ENCODE data around the gene CLDN19.

The CLDN19 gene

GRCh38 chr1:42692461-42692860, 47.6 kb downstream of the CLDN19 start:
- TF ChIP-seq TOX (CRISPR knock-in tag; IDR thresholded peaks at IDR 0.05; ENCODE audit: borderline replicate concordance) (no peak), CSDC2 (CRISPR knock-in tag; IDR thresholded peaks at IDR 0.05) (no peak), ESRRG (CRISPR knock-in tag; IDR thresholded peaks at IDR 0.05) (no peak), ZFP3 (CRISPR knock-in tag; IDR thresholded peaks at IDR 0.05) (no peak), BACH2 (CRISPR knock-in tag; IDR thresholded peaks at IDR 0.05; ENCODE audit: borderline replicate concordance) (no peak), ZNF8 (CRISPR knock-in tag; IDR thresholded peaks at IDR 0.05) (no peak), ARNTL (CRISPR knock-in tag; IDR thresholded peaks at IDR 0.05; ENCODE audit: borderline replicate concordance, low read depth) (no peak), TSHZ2 (CRISPR knock-in tag; IDR thresholded peaks at IDR 0.05) (no peak)

GRCh38 chr1:42691157-42691498, 48.9 kb downstream of the CLDN19 start:
- TF ChIP-seq GLIS3 (CRISPR knock-in tag; IDR thresholded peaks at IDR 0.05) (no peak), TSHZ2 (CRISPR knock-in tag; IDR thresholded peaks at IDR 0.05) (no peak), CSDC2 (CRISPR knock-in tag; IDR thresholded peaks at IDR 0.05) (no peak), ZNF565 (CRISPR knock-in tag; conservative IDR thresholded peaks at IDR 0.05; ENCODE audit: low read depth) (no peak), TCF4 (CRISPR knock-in tag; IDR thresholded peaks at IDR 0.05; ENCODE audit: borderline replicate concordance) (no peak), BACH2 (CRISPR knock-in tag; IDR thresholded peaks at IDR 0.05; ENCODE audit: borderline replicate concordance) (no peak)
- TF ChIP-seq, protein P1, sequence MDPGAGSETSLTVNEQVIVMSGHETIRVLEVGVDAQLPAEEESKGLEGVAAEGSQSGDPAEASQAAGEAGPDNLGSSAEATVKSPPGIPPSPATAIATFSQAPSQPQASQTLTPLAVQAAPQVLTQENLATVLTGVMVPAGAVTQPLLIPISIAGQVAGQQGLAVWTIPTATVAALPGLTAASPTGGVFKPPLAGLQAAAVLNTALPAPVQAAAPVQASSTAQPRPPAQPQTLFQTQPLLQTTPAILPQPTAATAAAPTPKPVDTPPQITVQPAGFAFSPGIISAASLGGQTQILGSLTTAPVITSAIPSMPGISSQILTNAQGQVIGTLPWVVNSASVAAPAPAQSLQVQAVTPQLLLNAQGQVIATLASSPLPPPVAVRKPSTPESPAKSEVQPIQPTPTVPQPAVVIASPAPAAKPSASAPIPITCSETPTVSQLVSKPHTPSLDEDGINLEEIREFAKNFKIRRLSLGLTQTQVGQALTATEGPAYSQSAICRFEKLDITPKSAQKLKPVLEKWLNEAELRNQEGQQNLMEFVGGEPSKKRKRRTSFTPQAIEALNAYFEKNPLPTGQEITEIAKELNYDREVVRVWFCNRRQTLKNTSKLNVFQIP (CRISPR knock-in tag; IDR thresholded peaks at IDR 0.05; ENCODE audit: borderline replicate concordance, low read depth) = no peak
- ATAC-seq = no peak

More at GRCh38 chr1:42692461-42692860, 47.6 kb downstream of the CLDN19 start:
- ATAC-seq = no peak

DNA sequence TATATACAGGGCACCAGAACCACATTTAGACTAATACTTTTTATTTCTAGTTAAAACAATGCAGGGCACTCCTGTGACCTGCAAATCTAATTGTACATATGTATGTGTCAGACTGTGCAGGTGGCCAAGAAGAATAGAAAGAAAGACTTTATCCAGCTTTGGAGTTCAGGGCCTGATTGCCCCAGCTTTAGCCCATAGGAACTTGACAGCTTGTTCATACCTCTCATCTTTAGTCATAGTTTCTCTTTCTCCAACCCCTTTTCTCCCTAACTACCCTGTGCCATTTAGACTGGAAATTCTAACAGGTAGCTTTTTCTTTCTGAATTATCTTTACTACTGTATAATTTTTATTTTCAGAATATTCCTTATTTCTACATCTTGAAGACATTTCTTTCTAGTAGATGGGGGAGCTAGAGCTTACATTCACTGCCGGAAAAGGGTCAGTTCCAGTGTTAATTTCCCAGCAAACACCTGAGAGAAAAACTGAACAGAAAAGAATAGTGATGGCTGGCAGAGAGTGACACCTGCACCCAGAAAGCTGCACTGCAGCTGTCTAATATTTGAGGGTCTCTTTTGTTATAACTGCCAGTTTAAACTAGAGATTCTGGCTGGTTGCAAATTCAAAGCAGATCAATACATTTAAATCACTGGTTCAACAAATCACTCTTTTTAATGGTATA, 49.4 kb downstream of the CLDN19 start:
- no peak for TF ChIP-seq ZC3H10 (CRISPR knock-in tag; IDR thresholded peaks at IDR 0.05)
- TF ChIP-seq CREB5 (CRISPR knock-in tag; IDR thresholded peaks at IDR 0.05; ENCODE audit: low read depth) = no peak
- no peak for TF ChIP-seq BACH2 (CRISPR knock-in tag; IDR thresholded peaks at IDR 0.05; ENCODE audit: borderline replicate concordance)
- TF ChIP-seq RARB (CRISPR knock-in tag; IDR thresholded peaks at IDR 0.05) = no peak
- TF ChIP-seq SNAI2 (CRISPR knock-in tag; IDR thresholded peaks at IDR 0.05) = no peak
- no peak for TF ChIP-seq ARNTL (CRISPR knock-in tag; IDR thresholded peaks at IDR 0.05; ENCODE audit: borderline replicate concordance, low read depth)
- TF ChIP-seq, protein P2, sequence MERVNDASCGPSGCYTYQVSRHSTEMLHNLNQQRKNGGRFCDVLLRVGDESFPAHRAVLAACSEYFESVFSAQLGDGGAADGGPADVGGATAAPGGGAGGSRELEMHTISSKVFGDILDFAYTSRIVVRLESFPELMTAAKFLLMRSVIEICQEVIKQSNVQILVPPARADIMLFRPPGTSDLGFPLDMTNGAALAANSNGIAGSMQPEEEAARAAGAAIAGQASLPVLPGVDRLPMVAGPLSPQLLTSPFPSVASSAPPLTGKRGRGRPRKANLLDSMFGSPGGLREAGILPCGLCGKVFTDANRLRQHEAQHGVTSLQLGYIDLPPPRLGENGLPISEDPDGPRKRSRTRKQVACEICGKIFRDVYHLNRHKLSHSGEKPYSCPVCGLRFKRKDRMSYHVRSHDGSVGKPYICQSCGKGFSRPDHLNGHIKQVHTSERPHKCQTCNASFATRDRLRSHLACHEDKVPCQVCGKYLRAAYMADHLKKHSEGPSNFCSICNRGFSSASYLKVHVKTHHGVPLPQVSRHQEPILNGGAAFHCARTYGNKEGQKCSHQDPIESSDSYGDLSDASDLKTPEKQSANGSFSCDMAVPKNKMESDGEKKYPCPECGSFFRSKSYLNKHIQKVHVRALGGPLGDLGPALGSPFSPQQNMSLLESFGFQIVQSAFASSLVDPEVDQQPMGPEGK (CRISPR knock-in tag; IDR thresholded peaks at IDR 0.05; ENCODE audit: borderline replicate concordance) = no peak
- TF ChIP-seq ZNF70 (CRISPR knock-in tag; IDR thresholded peaks at IDR 0.05) = no peak
- TF ChIP-seq ZNF8 (CRISPR knock-in tag; IDR thresholded peaks at IDR 0.05) = no peak
- TF ChIP-seq TSHZ2 (CRISPR knock-in tag; IDR thresholded peaks at IDR 0.05) = no peak
- no peak for TF ChIP-seq PPARA (CRISPR knock-in tag; IDR thresholded peaks at IDR 0.05; ENCODE audit: borderline replicate concordance)
- no peak for TF ChIP-seq OSR1 (CRISPR knock-in tag; IDR thresholded peaks at IDR 0.05)
- no peak for TF ChIP-seq ESRRG (CRISPR knock-in tag; IDR thresholded peaks at IDR 0.05)
- no peak for TF ChIP-seq GLIS3 (CRISPR knock-in tag; IDR thresholded peaks at IDR 0.05)
- no peak for TF ChIP-seq CSDC2 (CRISPR knock-in tag; IDR thresholded peaks at IDR 0.05)
- no peak for TF ChIP-seq TCF4 (CRISPR knock-in tag; IDR thresholded peaks at IDR 0.05; ENCODE audit: borderline replicate concordance)
- peak; percentile 52; the same call in 2 of the 3 replicates for ATAC-seq

All from SK-N-SH treated with all-trans-retinoic acid at 6 μM for 48 hours (cell line).